HEK293T (cell line): ENCODE measurements around the gene SNRNP70.
"Not testable (repeated sequence)": the region's sequence is repeated elsewhere in the genome, so short reads cannot be mapped to it uniquely, and the experiment has no call there.

Experiments
- ARNT ChIP-seq: fragments of 450-650 bp; IDR thresholded peaks from 2 replicates; pipeline ENCODE4 v1.6.1; 2017; ENCODE audit warnings: mild to moderate bottlenecking
- BHLHE40 ChIP-seq: fragments of 450-650 bp; IDR thresholded peaks from 2 replicates; pipeline ENCODE4 v1.6.1; 2016; ENCODE audit warnings: mild to moderate bottlenecking, moderate library complexity, borderline replicate concordance
- ELF4 ChIP-seq: fragments of 450-650 bp; IDR thresholded peaks from 2 replicates; pipeline ENCODE4 v1.6.1; 2017; ENCODE audit warnings: antibody characterized with exemption
- FOXA1 ChIP-seq: fragments of 450-650 bp; IDR thresholded peaks from 2 replicates; pipeline ENCODE4 v1.6.1; 2016; ENCODE audit warnings: mild to moderate bottlenecking
- L3MBTL2 ChIP-seq: fragments of 450-650 bp; conservative IDR thresholded peaks from 2 replicates; pipeline ENCODE4 v1.6.1; 2016; ENCODE audit warnings: mild to moderate bottlenecking
- SP1 ChIP-seq: fragments of 450-650 bp; IDR thresholded peaks from 2 replicates; pipeline ENCODE4 v1.6.1; 2017
- SUZ12 ChIP-seq: fragments of 450-650 bp; IDR thresholded peaks from 2 replicates; pipeline ENCODE4 v1.6.1; 2016; ENCODE audit warnings: mild to moderate bottlenecking
- TARDBP ChIP-seq: fragments of 450-650 bp; IDR thresholded peaks from 2 replicates; pipeline ENCODE4 v1.6.1; 2016

- not testable (repeated sequence) for TF ChIP-seq BHLHE40, TARDBP, FOXA1, L3MBTL2, SUZ12, ARNT, SP1, ELF4
Measured at GRCh38 chr19:49050376-49051033, 34.7 kb upstream of the SNRNP70 start.
